Neural cell (in vitro differentiated cells): ENCODE data around the gene LPP. TPM values are rescaled to one million over a fixed set of nuclear protein-coding genes. Genes with fewer than 3 reads are reported as not detected.

ENCODE experiments used
- H2AFZ ChIP-seq: fragments of 200-600, 300-800 bp; sonication (generic), shearing (Covaris generic); 2 replicates; pipeline ENCODE4 v1.6.0; 2014; ENCODE audit warnings: low read depth, mild to moderate bottlenecking, antibody characterized with exemption, low read length, moderate library complexity
- H3F3A ChIP-seq: fragments of 200-600 bp; shearing (Covaris generic); 2 replicates; pipeline ENCODE4 v1.6.1; 2016; ENCODE audit warnings: mild to moderate bottlenecking, moderate library complexity, mixed read lengths, antibody characterized with exemption, low read length; ENCODE audit not compliant: insufficient read depth, poor library complexity, severe bottlenecking
- H3K27ac ChIP-seq: fragments of 200-600, 300-800 bp; sonication (generic), shearing (Covaris generic); 2 replicates; pipeline ENCODE4 v1.5.1; 2014; ENCODE audit warnings: mild to moderate bottlenecking, low read length, moderate library complexity
- H3K27me3 ChIP-seq: fragments of 300-800, 200-600 bp; sonication (generic), shearing (Covaris generic); 2 replicates; pipeline ENCODE4 v1.6.0; 2014; ENCODE audit warnings: mild to moderate bottlenecking, low read depth, low read length, moderate library complexity; ENCODE audit not compliant: insufficient read depth
- H3K36me3 ChIP-seq: fragments of 300-800, 200-600 bp; sonication (generic), shearing (Covaris generic); 2 replicates; pipeline ENCODE4 v1.5.1; 2014; ENCODE audit warnings: mild to moderate bottlenecking, antibody characterized with exemption, low read length, moderate library complexity; ENCODE audit not compliant: insufficient read depth
- H3K4me2 ChIP-seq: fragments of 300-800, 200-600 bp; sonication (generic), shearing (Covaris generic); 2 replicates; pipeline ENCODE4 v1.6.0; 2014; ENCODE audit warnings: mild to moderate bottlenecking, low read length
- H3K4me3 ChIP-seq: fragments of 300-800, 200-600 bp; sonication (generic), shearing (Covaris generic); 2 replicates; pipeline ENCODE4 v1.5.1; 2014; ENCODE audit warnings: mild to moderate bottlenecking, low read length, moderate library complexity
- H3K79me2 ChIP-seq: fragments of 200-600 bp; shearing (Covaris generic); replicated peaks from 2 replicates; pipeline ENCODE4 v1.6.0; 2014; ENCODE audit warnings: mild to moderate bottlenecking, low read length, moderate library complexity; ENCODE audit not compliant: insufficient read depth
- H3K9ac ChIP-seq: fragments of 300-800, 200-600 bp; sonication (generic), shearing (Covaris generic); 2 replicates; pipeline ENCODE4 v1.6.1; 2016; ENCODE audit warnings: mild to moderate bottlenecking, low read length, mixed read lengths
- H3K9me2 ChIP-seq: fragments of 200-600 bp; shearing (Covaris generic); 2 replicates; pipeline ENCODE4 v1.6.1; 2016; ENCODE audit warnings: mild to moderate bottlenecking, low read length, mixed read lengths; ENCODE audit not compliant: insufficient read depth
- H3K9me3 ChIP-seq: fragments of 200-600, 300-800 bp; sonication (generic), shearing (Covaris generic); 2 replicates; pipeline ENCODE4 v1.6.1; 2016; ENCODE audit warnings: mild to moderate bottlenecking, mixed run types, low read length, moderate library complexity, mixed read lengths
- H4K20me1 ChIP-seq: fragments of 200-600 bp; shearing (Covaris generic); 2 replicates; pipeline ENCODE4 v1.6.1; 2016; ENCODE audit warnings: mild to moderate bottlenecking, mixed run types; ENCODE audit not compliant: insufficient read depth
- EP300 ChIP-seq: fragments of 450-650 bp; conservative IDR thresholded peaks from 2 replicates; pipeline ENCODE4 v1.6.1; 2014; ENCODE audit warnings: antibody characterized with exemption, mild to moderate bottlenecking, moderate library complexity; ENCODE audit not compliant: poor library complexity, severe bottlenecking
- EZH2 ChIP-seq: fragments of 200-600, 300-800 bp; shearing (Covaris generic), sonication (generic); IDR thresholded peaks from 2 replicates; pipeline ENCODE4 v1.6.1; 2014; ENCODE audit warnings: antibody characterized with exemption, low read length, borderline replicate concordance, mild to moderate bottlenecking; ENCODE audit not compliant: insufficient read depth, poor library complexity, severe bottlenecking
- MXI1 ChIP-seq: fragments of 450-650 bp; conservative IDR thresholded peaks from 2 replicates; pipeline ENCODE4 v1.6.1; 2014; ENCODE audit warnings: antibody characterized with exemption, mild to moderate bottlenecking; ENCODE audit not compliant: poor library complexity, severe bottlenecking
- POLR2AphosphoS5 ChIP-seq: IDR thresholded peaks from 2 replicates; pipeline ENCODE4 v1.6.1; 2012
- RAD21 ChIP-seq: fragments of 450-650 bp; conservative IDR thresholded peaks from 2 replicates; pipeline ENCODE4 v1.6.1; 2014; ENCODE audit warnings: antibody characterized with exemption, mild to moderate bottlenecking, moderate library complexity
- SMC3 ChIP-seq: fragments of 450-650 bp; conservative IDR thresholded peaks from 2 replicates; pipeline ENCODE4 v1.6.1; 2014; ENCODE audit warnings: antibody characterized with exemption, mild to moderate bottlenecking, moderate library complexity; ENCODE audit not compliant: poor library complexity
- TAF1 ChIP-seq: IDR thresholded peaks from 2 replicates; pipeline ENCODE4 v1.6.1; 2012; ENCODE audit warnings: low read depth
- polyA plus RNA-seq: library from polyadenylated mRNA; depleted of rRNA; stranded (reverse); fragments of >200 nt; gene quantifications from 2 replicates; pipeline ENCODE4 v1.2.3, GENCODE V29; 2014
- TF ChIP-seq, protein P1 (sequence below): fragments of 450-650 bp; IDR thresholded peaks from 2 replicates; pipeline ENCODE4 v1.5.1; 2014; ENCODE audit warnings: antibody characterized with exemption, mild to moderate bottlenecking, moderate library complexity; ENCODE audit not compliant: poor library complexity, severe bottlenecking
- TF ChIP-seq, protein P2 (sequence below): IDR thresholded peaks from 2 replicates; pipeline ENCODE4 v1.6.1; 2012; ENCODE audit warnings: borderline replicate concordance

Gene LPP
- polyA plus RNA-seq, 1 donor from 2014 or later: 3.0 TPM

DNA sequence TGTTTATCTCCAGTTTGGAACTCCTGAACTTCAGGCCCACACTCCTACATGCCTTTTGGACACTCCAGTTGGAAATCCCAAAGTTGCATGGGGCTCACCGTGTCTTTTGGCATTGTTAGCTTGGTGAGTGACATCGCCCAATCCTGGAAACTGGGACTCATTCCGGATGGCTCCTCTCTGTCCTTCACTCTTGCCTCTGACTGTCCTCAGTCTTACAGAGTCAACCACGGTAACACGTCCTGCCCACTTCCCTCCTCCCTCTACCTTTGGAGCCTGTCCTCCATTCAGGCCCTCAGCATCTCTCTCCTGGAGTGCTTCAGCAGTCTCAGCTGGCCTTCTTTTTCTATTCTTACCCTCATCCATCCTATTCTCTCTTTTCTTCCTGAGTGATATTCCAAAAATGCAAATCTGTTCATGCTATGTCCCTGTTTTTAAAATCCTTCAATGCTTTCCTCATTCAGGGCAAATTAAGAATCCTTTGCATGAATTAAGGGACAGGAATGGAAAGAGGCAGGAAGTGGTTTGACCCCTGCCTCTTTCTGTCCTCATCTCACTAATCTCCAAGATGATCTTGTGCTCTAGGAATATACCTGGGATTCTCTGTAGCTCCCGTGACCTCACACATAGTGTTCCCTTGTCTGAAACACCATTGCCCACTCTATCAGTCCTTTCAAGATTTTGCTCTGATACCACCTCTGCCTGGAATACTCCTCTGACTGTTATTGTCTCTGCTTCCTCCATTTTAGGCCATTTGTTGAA lies 42.5 kb downstream of the LPP start:
- no peak overlapping the region for H3K4me3 ChIP-seq
- H2AFZ ChIP-seq: no peak overlapping the region
- TF ChIP-seq POLR2AphosphoS5: no peak
- TF ChIP-seq RAD21: no peak
- no peak for TF ChIP-seq EP300
- no peak for TF ChIP-seq EZH2
- TF ChIP-seq, protein P1, sequence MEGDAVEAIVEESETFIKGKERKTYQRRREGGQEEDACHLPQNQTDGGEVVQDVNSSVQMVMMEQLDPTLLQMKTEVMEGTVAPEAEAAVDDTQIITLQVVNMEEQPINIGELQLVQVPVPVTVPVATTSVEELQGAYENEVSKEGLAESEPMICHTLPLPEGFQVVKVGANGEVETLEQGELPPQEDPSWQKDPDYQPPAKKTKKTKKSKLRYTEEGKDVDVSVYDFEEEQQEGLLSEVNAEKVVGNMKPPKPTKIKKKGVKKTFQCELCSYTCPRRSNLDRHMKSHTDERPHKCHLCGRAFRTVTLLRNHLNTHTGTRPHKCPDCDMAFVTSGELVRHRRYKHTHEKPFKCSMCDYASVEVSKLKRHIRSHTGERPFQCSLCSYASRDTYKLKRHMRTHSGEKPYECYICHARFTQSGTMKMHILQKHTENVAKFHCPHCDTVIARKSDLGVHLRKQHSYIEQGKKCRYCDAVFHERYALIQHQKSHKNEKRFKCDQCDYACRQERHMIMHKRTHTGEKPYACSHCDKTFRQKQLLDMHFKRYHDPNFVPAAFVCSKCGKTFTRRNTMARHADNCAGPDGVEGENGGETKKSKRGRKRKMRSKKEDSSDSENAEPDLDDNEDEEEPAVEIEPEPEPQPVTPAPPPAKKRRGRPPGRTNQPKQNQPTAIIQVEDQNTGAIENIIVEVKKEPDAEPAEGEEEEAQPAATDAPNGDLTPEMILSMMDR: no peak
- TF ChIP-seq MXI1: no peak
- TF ChIP-seq SMC3: no peak
- TF ChIP-seq, protein P2, sequence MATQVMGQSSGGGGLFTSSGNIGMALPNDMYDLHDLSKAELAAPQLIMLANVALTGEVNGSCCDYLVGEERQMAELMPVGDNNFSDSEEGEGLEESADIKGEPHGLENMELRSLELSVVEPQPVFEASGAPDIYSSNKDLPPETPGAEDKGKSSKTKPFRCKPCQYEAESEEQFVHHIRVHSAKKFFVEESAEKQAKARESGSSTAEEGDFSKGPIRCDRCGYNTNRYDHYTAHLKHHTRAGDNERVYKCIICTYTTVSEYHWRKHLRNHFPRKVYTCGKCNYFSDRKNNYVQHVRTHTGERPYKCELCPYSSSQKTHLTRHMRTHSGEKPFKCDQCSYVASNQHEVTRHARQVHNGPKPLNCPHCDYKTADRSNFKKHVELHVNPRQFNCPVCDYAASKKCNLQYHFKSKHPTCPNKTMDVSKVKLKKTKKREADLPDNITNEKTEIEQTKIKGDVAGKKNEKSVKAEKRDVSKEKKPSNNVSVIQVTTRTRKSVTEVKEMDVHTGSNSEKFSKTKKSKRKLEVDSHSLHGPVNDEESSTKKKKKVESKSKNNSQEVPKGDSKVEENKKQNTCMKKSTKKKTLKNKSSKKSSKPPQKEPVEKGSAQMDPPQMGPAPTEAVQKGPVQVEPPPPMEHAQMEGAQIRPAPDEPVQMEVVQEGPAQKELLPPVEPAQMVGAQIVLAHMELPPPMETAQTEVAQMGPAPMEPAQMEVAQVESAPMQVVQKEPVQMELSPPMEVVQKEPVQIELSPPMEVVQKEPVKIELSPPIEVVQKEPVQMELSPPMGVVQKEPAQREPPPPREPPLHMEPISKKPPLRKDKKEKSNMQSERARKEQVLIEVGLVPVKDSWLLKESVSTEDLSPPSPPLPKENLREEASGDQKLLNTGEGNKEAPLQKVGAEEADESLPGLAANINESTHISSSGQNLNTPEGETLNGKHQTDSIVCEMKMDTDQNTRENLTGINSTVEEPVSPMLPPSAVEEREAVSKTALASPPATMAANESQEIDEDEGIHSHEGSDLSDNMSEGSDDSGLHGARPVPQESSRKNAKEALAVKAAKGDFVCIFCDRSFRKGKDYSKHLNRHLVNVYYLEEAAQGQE: no peak
- TF ChIP-seq TAF1: no peak
- H3K9me3 ChIP-seq: no peaks in the 10 kb centered on the region
- no peaks in the 10 kb centered on the region for H3F3A ChIP-seq
- H3K4me2 ChIP-seq: no peak overlapping the region
- H3K27ac ChIP-seq: no peak overlapping the region
- H3K79me2 ChIP-seq: peaks cover 4% of the 10 kb centered on the region
- no peaks in the 10 kb centered on the region for H3K36me3 ChIP-seq
- H3K9ac ChIP-seq: no peak overlapping the region
- no peaks in the 10 kb centered on the region for H4K20me1 ChIP-seq
- no peaks in the 10 kb centered on the region for H3K27me3 ChIP-seq
- H3K9me2 ChIP-seq: no peaks in the 10 kb centered on the region

DNA sequence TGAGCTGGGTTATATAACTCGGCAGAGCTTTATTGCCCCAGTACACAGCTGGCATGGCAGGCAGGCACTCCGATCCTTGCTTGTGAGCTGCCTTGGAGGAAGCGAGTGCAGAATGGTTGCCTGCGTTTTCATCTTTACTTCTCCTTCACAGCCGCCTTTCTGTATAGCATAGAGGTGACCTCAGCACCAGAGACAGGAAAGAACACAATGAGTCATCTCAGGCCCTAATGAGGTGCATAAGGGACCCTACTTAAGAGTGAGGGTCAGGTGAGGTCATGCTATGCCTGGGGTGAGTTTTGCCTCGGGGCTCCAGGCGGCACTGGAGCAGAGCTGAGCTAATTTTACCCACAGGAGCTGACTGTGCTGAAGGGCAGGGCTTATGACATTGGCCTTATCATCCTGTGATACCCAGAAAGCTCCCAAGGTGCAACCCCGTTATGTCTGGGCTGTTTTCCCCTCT lies 43.5 kb downstream of the LPP start:
- Histone ChIP-seq H3K4me3 (no peak overlapping the region), H3K4me2 (no peak overlapping the region), H3K79me2 (peaks cover 4% of the 10 kb centered on the region), H3K9me3 (no peaks in the 10 kb centered on the region), H3K36me3 (no peaks in the 10 kb centered on the region), H2AFZ (no peak overlapping the region), H3F3A (no peaks in the 10 kb centered on the region), H4K20me1 (no peaks in the 10 kb centered on the region), H3K9ac (no peak overlapping the region), H3K27me3 (no peaks in the 10 kb centered on the region), H3K9me2 (no peaks in the 10 kb centered on the region), H3K27ac (no peak overlapping the region)
- TF ChIP-seq, protein P2: no peak
